ENCODE measurements around the gene NT5DC3. TPM values are rescaled to one million over a fixed set of nuclear protein-coding genes. Genes with fewer than 3 reads are reported as not detected.

Gene NT5DC3
- polyA plus RNA-seq, 2 of the 4 experiments (the other 2 are of a cell fraction) = 5.2 to 5.6 TPM

DNA sequence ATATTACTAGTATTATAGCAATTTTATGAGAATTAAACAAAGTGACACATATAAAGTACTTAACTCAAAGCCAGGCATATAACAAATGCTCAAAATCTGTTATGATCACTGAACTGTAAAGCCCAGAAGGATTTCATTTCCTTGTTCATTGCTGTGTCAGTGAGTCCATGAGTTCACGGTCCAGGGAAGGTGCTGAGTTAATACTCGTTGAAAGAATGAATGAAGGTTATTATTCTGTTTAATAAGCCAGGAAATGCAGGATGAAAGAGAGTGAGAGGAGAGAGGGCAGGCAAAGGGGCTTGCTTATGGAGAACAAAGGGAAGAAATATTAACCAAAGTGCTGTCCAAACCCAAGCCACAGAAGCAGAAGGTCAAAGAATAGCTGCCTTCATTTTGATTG lies 40.2 kb upstream of the NT5DC3 start:
- no peaks in the 10 kb centered on the region for H3K9me3 ChIP-seq
- no peak overlapping the region for H3K4me2 ChIP-seq
- WGBS (ENCODE audit: missing lambda C conversion rate) = 75% methylated on average over 2 of the region's 2 CpGs
- ATAC-seq (no peak), DNase-seq (ENCODE audit: low read depth in 1 of 2, low spot score in 1 of 2) (no peak), FAIRE-seq (no peak)
- CTCF ChIA-PET = interaction anchor here (2.0 kb wide), 1 partner anchor 228 kb away, joined by 11 read pairs; no protein-coding TSS in a partner anchor
- H3K4me1 ChIP-seq = peaks cover 15% of the 10 kb centered on the region; the same call in 2 of the 3 replicates
- H3K4me3 ChIP-seq = no peak overlapping the region
- no peak overlapping the region for H3K27ac ChIP-seq
- POLR2A ChIA-PET = no interaction called here
- no peak for TF ChIP-seq HOXB5 (CRISPR knock-in tag; IDR thresholded peaks at IDR 0.05)
- no peak for TF ChIP-seq ZFP36 (IDR thresholded peaks at IDR 0.05; ENCODE audit: borderline replicate concordance, partially characterized antibody)
- no peak for TF ChIP-seq EHMT2 (IDR thresholded peaks at IDR 0.05; ENCODE audit: low read depth)
- no peak for TF ChIP-seq HEYL (CRISPR knock-in tag; IDR thresholded peaks at IDR 0.05)
- TF ChIP-seq NPAS2 (CRISPR knock-in tag; IDR thresholded peaks at IDR 0.05; ENCODE audit: borderline replicate concordance) = no peak
- TF ChIP-seq, protein P1, sequence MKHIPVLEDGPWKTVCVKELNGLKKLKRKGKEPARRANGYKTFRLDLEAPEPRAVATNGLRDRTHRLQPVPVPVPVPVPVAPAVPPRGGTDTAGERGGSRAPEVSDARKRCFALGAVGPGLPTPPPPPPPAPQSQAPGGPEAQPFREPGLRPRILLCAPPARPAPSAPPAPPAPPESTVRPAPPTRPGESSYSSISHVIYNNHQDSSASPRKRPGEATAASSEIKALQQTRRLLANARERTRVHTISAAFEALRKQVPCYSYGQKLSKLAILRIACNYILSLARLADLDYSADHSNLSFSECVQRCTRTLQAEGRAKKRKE (CRISPR knock-in tag; IDR thresholded peaks at IDR 0.05; ENCODE audit: low read depth) = no peak
- no peak for TF ChIP-seq SMC3 (IDR thresholded peaks at IDR 0.05)

DNA sequence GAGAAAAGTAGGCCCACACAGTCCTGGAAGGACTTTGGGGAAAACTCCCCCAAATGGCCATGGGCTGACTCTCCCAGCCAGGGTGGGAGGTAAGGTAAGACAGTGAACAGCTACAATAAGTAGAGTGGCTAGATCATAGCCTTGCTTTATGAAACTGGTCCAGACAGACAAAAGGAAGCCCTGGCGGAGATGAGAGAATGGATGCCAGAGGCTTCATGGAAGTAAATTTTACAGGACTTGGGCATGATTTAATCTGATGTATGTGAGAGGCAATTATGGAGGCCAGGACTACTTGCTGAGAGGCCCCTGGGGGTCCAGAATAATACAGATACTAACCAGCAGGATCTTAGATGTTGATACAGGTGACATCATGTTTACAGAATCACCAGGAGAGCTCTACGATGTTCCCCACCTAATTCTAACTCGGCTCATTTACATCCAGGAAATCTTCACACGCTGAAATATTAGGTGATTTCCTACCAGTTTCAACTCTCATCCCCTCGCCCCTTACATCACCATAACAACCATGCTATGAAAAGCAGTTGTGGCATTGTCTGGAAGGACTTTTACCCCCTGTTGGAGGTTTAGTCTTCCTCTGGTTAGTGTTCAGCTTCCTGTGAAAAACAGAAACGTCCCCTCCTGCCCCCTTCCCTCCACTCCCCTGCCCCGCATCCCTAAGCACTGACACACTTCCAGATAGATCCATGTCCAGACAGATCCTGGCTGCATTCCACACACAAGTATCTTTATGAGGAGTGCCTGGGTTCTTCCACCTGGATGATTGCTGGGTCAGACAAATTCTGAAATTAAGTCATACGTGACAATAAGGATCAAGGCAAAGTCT lies 39.5 kb upstream of the NT5DC3 start:
- ChIA-PET POLR2A (interaction anchor here (1.4 kb wide), 1 partner anchor 49 kb away, joined by 3 read pairs; no protein-coding TSS in a partner anchor), CTCF (interaction anchor here (1.4 to 2.0 kb wide), 3 partner anchors 9 to 229 kb away, joined by 6 to 11 read pairs (median 7); no protein-coding TSS in a partner anchor)
- DNase-seq (ENCODE audit: low read depth in 1 of 2, low spot score in 1 of 2) = peak in 1 of 2 experiments; percentile 16
- peaks cover 15% of the 10 kb centered on the region; the same call in 2 of the 3 replicates for H3K4me1 ChIP-seq
- H3K9me3 ChIP-seq = no peaks in the 10 kb centered on the region
- no peak for ATAC-seq
- no peak overlapping the region; the same call in 2 of the 3 replicates for H3K4me2 ChIP-seq
- no peak for TF ChIP-seq MYC (IDR thresholded peaks at IDR 0.05; ENCODE audit: borderline replicate concordance, low read length)
- no peak for TF ChIP-seq CBX2 (IDR thresholded peaks at IDR 0.05; ENCODE audit: borderline replicate concordance, low read depth)
- TF ChIP-seq NPAS2 (CRISPR knock-in tag; IDR thresholded peaks at IDR 0.05; ENCODE audit: borderline replicate concordance) = no peak
- TF ChIP-seq, protein P2, sequence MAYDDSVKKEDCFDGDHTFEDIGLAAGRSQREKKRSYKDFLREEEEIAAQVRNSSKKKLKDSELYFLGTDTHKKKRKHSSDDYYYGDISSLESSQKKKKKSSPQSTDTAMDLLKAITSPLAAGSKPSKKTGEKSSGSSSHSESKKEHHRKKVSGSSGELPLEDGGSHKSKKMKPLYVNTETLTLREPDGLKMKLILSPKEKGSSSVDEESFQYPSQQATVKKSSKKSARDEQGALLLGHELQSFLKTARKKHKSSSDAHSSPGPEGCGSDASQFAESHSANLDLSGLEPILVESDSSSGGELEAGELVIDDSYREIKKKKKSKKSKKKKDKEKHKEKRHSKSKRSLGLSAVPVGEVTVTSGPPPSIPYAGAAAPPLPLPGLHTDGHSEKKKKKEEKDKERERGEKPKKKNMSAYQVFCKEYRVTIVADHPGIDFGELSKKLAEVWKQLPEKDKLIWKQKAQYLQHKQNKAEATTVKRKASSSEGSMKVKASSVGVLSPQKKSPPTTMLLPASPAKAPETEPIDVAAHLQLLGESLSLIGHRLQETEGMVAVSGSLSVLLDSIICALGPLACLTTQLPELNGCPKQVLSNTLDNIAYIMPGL (CRISPR knock-in tag; IDR thresholded peaks at IDR 0.05; ENCODE audit: borderline replicate concordance) = no peak
- TF ChIP-seq FOXS1 (CRISPR knock-in tag; IDR thresholded peaks at IDR 0.05) = no peak
- no peak for TF ChIP-seq RFX5 (IDR thresholded peaks at IDR 0.05)
- TF ChIP-seq ESRRA (IDR thresholded peaks at IDR 0.05; ENCODE audit: borderline replicate concordance, low read length) = no peak
- TF ChIP-seq, protein P3, sequence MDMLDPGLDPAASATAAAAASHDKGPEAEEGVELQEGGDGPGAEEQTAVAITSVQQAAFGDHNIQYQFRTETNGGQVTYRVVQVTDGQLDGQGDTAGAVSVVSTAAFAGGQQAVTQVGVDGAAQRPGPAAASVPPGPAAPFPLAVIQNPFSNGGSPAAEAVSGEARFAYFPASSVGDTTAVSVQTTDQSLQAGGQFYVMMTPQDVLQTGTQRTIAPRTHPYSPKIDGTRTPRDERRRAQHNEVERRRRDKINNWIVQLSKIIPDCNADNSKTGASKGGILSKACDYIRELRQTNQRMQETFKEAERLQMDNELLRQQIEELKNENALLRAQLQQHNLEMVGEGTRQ (IDR thresholded peaks at IDR 0.05) = no peak
- TF ChIP-seq ZFP36 (IDR thresholded peaks at IDR 0.05; ENCODE audit: borderline replicate concordance, partially characterized antibody) = no peak
- no peak for FAIRE-seq
- H3K27ac ChIP-seq = no peak overlapping the region
- H3K4me3 ChIP-seq = no peak overlapping the region
- 31% methylated on average over 8 of the region's 8 CpGs for WGBS (ENCODE audit: missing lambda C conversion rate)

DNA sequence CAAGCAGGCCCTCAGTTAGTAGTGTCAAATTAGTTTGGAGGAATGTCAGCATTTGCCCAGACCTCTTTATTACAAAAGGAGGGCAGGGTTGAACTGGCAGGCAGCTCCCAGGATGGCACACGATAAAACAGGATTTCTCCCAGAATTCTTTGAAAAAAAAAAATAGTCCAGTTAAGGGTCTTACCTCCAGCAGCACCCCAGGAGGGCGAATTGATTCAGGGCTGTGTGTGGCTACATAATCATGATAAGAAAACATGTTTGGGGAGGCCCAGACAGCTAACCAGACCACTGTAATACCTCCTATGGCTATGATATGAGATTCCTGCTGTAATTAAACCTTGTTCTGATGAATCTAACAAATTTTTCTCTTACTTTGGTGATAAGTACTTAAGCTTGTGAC lies 38.8 kb upstream of the NT5DC3 start:
- POLR2A ChIA-PET = interaction anchor here (1.4 kb wide), 1 partner anchor 50 kb away, joined by 3 read pairs; no protein-coding TSS in a partner anchor

More for the DNA sequence above, 38.8 kb upstream of the NT5DC3 start:
- H3K9me3 ChIP-seq = no peaks in the 10 kb centered on the region
- no peak for DNase-seq (ENCODE audit: low read depth in 1 of 2, low spot score in 1 of 2)
- H3K4me1 ChIP-seq = peaks cover 15% of the 10 kb centered on the region; the same call in 2 of the 3 replicates
- ATAC-seq = no peak
- no peak overlapping the region for H3K4me3 ChIP-seq
- CTCF ChIA-PET = interaction anchor here (1.4 to 2.0 kb wide), 3 partner anchors 10 to 229 kb away, joined by 6 to 11 read pairs (median 7); no protein-coding TSS in a partner anchor
- no peak overlapping the region for H3K4me2 ChIP-seq
- 15% methylated on average over 2 of the region's 2 CpGs for WGBS (ENCODE audit: missing lambda C conversion rate)
- no peak for FAIRE-seq
- no peak for TF ChIP-seq MYC (IDR thresholded peaks at IDR 0.05; ENCODE audit: borderline replicate concordance, low read length)
- TF ChIP-seq, protein P4, sequence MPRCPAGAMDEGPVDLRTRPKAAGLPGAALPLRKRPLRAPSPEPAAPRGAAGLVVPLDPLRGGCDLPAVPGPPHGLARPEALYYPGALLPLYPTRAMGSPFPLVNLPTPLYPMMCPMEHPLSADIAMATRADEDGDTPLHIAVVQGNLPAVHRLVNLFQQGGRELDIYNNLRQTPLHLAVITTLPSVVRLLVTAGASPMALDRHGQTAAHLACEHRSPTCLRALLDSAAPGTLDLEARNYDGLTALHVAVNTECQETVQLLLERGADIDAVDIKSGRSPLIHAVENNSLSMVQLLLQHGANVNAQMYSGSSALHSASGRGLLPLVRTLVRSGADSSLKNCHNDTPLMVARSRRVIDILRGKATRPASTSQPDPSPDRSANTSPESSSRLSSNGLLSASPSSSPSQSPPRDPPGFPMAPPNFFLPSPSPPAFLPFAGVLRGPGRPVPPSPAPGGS (IDR thresholded peaks at IDR 0.05) = no peak
- no peak for TF ChIP-seq FOSL2 (IDR thresholded peaks at IDR 0.05)
- no peak for TF ChIP-seq FOSL2 (CRISPR knock-in tag; IDR thresholded peaks at IDR 0.05)
- no peak for TF ChIP-seq HOXB5 (CRISPR knock-in tag; IDR thresholded peaks at IDR 0.05)
- TF ChIP-seq FOSB (CRISPR knock-in tag; IDR thresholded peaks at IDR 0.05) = no peak
- H3K27ac ChIP-seq = no peak overlapping the region
